HepG2 (cell line): Measurements from ENCODE around the gene ERO1A. TPM values are rescaled to one million over a fixed set of nuclear protein-coding genes. Genes with fewer than 3 reads are reported as not detected.

ENCODE experiments used
- HDAC2 ChIP-seq: sonication (generic); formaldehyde crosslinking; IDR thresholded peaks from 2 replicates; pipeline ENCODE4 v1.4.0; 2020; ENCODE audit warnings: missing genetic modification reagents
- KAT7 ChIP-seq: IDR thresholded peaks from 2 replicates; pipeline ENCODE4 v1.6.1; 2018; ENCODE audit warnings: borderline replicate concordance, missing compliant biosample characterization
- MTA1 ChIP-seq: sonication (generic); formaldehyde crosslinking; IDR thresholded peaks from 2 replicates; pipeline ENCODE4 v1.4.0; 2020; ENCODE audit warnings: missing genetic modification reagents, mild to moderate bottlenecking, borderline replicate concordance
- MXI1 ChIP-seq: IDR thresholded peaks from 3 replicates; pipeline ENCODE4 v1.6.1; 2012; ENCODE audit warnings: low read depth, low read length, inconsistent platforms, borderline replicate concordance
- REPIN1 ChIP-seq: sonication (generic); formaldehyde crosslinking; IDR thresholded peaks from 2 replicates; pipeline ENCODE4 v1.8.0; 2022; ENCODE audit warnings: missing genetic modification reagents, low read depth, mild to moderate bottlenecking, borderline replicate concordance
- TMF1 ChIP-seq: sonication (generic); formaldehyde crosslinking; IDR thresholded peaks from 2 replicates; pipeline ENCODE4 v1.8.1; 2022; ENCODE audit warnings: low read depth, missing genetic modification reagents
- XRCC5 ChIP-seq: fragments of 200-400 bp; formaldehyde crosslinking; optimal IDR thresholded peaks from 2 replicates; pipeline ENCODE3; 2017; ENCODE audit warnings: mild to moderate bottlenecking, low read length
- ZBTB20 ChIP-seq: sonication (generic); formaldehyde crosslinking; IDR thresholded peaks from 2 replicates; pipeline ENCODE4 v1.8.1; 2023; ENCODE audit warnings: missing genetic modification reagents, low read depth, mild to moderate bottlenecking, borderline replicate concordance
- ZNF431 ChIP-seq: sonication (generic); formaldehyde crosslinking; IDR thresholded peaks from 2 replicates; pipeline ENCODE4 v1.9.0; 2022; ENCODE audit warnings: missing genetic modification reagents, low read depth, mild to moderate bottlenecking, borderline replicate concordance
- ZNF564 ChIP-seq: sonication (generic); formaldehyde crosslinking; IDR thresholded peaks from 2 replicates; pipeline ENCODE4 v1.8.1; 2023; ENCODE audit warnings: mild to moderate bottlenecking, missing genetic modification reagents
- ZNF598 ChIP-seq: sonication (generic); formaldehyde crosslinking; IDR thresholded peaks from 2 replicates; pipeline ENCODE4 v1.5.1; 2020; ENCODE audit warnings: mild to moderate bottlenecking, missing genetic modification reagents, borderline replicate concordance
- polyA plus RNA-seq, 8 experiments: library from polyadenylated mRNA; depleted of rRNA in 3 of 8; stranded (reverse) in 7 of 8; unstranded in 1 of 8; fragments of >200 nt; fragmentation: Illumina TruSeq in 4 of 8; extraction: Trizol in 4 of 8; gene quantifications; 2 replicates each; pipeline versions ENCODE4 v1.2.1 to v1.2.3, GENCODE V29; 2011 to 2016; ENCODE audit warnings: low read depth in 4 of 8, missing spikeins in 1 of 8, mixed read lengths in 1 of 8; ENCODE audit not compliant: insufficient read depth in 1 of 8
- total RNA-seq, 5 experiments: library from RNA; depleted of rRNA; stranded (reverse); fragments of >200 nt; fragmentation: Illumina TruSeq; extraction: Trizol; gene quantifications; 2 replicates each; pipeline ENCODE4 v1.2.3, GENCODE V29; 2016; ENCODE audit warnings: low read depth in 1 of 5
- TF ChIP-seq, protein P1 (sequence below): sonication (generic); formaldehyde crosslinking; IDR thresholded peaks from 2 replicates; pipeline ENCODE4 v1.5.1; 2020; ENCODE audit warnings: mild to moderate bottlenecking, missing genetic modification reagents, borderline replicate concordance
- TF ChIP-seq, protein P2 (sequence below): sonication (generic); formaldehyde crosslinking; IDR thresholded peaks from 2 replicates; pipeline ENCODE4 v1.8.0; 2022; ENCODE audit warnings: mild to moderate bottlenecking, missing genetic modification reagents; ENCODE audit not compliant: insufficient replicate concordance
- TF ChIP-seq, protein P3 (sequence below): sonication (generic); formaldehyde crosslinking; IDR thresholded peaks from 2 replicates; pipeline ENCODE4 v1.4.0; 2020; ENCODE audit warnings: missing genetic modification reagents

ERO1A gene
- total and polyA plus RNA-seq, 2 of the 13 experiments (the other 11 are each of a cell fraction or from before 2014, with no cell fraction given), result 60.3 to 137 TPM

DNA sequence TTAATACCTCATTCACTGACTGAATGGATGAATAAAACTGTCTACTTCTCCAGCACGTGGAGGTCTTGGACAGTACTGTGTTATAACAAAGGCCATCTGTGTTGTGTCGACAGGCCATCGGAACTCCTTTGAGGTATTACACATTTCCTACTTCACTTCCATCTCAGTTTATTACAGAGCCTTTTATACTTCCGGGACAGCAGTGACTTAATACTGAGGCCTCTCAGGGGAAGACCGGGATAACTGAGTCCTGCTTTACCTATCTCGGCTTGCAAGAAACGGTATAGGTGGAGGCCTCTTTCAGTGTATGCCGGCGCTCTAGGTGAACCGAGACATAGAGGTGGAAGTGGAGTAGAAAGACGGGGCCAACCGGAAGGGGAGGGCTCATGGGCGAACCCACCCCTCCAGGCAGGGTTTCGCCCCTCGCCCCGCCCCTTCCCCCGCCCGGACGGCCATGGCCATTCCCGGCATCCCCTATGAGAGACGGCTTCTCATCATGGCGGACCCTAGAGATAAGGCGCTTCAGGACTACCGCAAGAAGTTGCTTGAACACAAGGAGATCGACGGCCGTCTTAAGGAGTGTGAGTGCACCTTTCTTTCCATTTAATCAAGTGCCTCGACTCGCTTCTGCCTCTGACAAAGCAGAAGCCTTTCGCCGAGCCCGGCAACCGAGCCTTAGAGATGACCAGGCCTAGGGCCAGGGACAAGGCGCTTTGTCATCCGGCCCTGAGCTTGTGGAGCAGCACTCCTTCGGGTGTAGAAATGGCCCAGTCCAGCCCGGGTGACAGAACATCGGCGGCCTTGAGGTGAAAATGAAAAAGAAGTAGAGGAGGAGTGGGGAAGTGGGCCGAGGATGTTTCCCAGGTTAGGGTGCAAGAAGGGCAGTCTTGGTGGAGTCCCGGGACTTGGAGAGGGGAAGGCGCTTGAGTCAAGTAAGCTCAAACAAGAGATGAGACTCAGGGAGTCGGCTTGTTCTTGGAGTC, 11.7 kb upstream of the ERO1A start, which contains the start of gene PSMC6 (continued):
- 0 out of 2 replicates have a peak, but pooled peaks have one; percentile 31 for TF ChIP-seq ZNF564
- TF ChIP-seq, protein P1, sequence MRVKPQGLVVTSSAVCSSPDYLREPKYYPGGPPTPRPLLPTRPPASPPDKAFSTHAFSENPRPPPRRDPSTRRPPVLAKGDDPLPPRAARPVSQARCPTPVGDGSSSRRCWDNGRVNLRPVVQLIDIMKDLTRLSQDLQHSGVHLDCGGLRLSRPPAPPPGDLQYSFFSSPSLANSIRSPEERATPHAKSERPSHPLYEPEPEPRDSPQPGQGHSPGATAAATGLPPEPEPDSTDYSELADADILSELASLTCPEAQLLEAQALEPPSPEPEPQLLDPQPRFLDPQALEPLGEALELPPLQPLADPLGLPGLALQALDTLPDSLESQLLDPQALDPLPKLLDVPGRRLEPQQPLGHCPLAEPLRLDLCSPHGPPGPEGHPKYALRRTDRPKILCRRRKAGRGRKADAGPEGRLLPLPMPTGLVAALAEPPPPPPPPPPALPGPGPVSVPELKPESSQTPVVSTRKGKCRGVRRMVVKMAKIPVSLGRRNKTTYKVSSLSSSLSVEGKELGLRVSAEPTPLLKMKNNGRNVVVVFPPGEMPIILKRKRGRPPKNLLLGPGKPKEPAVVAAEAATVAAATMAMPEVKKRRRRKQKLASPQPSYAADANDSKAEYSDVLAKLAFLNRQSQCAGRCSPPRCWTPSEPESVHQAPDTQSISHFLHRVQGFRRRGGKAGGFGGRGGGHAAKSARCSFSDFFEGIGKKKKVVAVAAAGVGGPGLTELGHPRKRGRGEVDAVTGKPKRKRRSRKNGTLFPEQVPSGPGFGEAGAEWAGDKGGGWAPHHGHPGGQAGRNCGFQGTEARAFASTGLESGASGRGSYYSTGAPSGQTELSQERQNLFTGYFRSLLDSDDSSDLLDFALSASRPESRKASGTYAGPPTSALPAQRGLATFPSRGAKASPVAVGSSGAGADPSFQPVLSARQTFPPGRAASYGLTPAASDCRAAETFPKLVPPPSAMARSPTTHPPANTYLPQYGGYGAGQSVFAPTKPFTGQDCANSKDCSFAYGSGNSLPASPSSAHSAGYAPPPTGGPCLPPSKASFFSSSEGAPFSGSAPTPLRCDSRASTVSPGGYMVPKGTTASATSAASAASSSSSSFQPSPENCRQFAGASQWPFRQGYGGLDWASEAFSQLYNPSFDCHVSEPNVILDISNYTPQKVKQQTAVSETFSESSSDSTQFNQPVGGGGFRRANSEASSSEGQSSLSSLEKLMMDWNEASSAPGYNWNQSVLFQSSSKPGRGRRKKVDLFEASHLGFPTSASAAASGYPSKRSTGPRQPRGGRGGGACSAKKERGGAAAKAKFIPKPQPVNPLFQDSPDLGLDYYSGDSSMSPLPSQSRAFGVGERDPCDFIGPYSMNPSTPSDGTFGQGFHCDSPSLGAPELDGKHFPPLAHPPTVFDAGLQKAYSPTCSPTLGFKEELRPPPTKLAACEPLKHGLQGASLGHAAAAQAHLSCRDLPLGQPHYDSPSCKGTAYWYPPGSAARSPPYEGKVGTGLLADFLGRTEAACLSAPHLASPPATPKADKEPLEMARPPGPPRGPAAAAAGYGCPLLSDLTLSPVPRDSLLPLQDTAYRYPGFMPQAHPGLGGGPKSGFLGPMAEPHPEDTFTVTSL, result no peak
- TF ChIP-seq ZBTB20 (CRISPR knock-in tag), result peak; percentile 47; the same call in 1 of the 2 replicates
- TF ChIP-seq, protein P2, sequence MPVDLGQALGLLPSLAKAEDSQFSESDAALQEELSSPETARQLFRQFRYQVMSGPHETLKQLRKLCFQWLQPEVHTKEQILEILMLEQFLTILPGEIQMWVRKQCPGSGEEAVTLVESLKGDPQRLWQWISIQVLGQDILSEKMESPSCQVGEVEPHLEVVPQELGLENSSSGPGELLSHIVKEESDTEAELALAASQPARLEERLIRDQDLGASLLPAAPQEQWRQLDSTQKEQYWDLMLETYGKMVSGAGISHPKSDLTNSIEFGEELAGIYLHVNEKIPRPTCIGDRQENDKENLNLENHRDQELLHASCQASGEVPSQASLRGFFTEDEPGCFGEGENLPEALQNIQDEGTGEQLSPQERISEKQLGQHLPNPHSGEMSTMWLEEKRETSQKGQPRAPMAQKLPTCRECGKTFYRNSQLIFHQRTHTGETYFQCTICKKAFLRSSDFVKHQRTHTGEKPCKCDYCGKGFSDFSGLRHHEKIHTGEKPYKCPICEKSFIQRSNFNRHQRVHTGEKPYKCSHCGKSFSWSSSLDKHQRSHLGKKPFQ, result peak; percentile 57
- TF ChIP-seq, protein P3, sequence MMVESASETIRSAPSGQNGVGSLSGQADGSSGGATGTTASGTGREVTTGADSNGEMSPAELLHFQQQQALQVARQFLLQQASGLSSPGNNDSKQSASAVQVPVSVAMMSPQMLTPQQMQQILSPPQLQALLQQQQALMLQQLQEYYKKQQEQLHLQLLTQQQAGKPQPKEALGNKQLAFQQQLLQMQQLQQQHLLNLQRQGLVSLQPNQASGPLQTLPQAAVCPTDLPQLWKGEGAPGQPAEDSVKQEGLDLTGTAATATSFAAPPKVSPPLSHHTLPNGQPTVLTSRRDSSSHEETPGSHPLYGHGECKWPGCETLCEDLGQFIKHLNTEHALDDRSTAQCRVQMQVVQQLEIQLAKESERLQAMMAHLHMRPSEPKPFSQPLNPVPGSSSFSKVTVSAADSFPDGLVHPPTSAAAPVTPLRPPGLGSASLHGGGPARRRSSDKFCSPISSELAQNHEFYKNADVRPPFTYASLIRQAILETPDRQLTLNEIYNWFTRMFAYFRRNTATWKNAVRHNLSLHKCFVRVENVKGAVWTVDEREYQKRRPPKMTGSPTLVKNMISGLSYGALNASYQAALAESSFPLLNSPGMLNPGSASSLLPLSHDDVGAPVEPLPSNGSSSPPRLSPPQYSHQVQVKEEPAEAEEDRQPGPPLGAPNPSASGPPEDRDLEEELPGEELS, result no peak
- TF ChIP-seq REPIN1 (CRISPR knock-in tag), result peak; percentile 50
- 0 out of 2 replicates have a peak, but pooled peaks have one; percentile 55 for TF ChIP-seq ZNF598 (CRISPR knock-in tag)
- no peak for TF ChIP-seq TMF1 (CRISPR knock-in tag)
- TF ChIP-seq ZNF431 (CRISPR knock-in tag), result peak; percentile 16; the same call in 1 of the 2 replicates
- TF ChIP-seq KAT7, result peak; percentile 51; the same call in 1 of the 2 replicates
- TF ChIP-seq MXI1, result peak; percentile 73; the same call in 1 of the 3 replicates
- TF ChIP-seq MTA1 (CRISPR knock-in tag), result 0 out of 2 replicates have a peak, but pooled peaks have one; percentile 39
- 0 out of 2 replicates have a peak, but pooled peaks have one; percentile 7 for TF ChIP-seq HDAC2 (CRISPR knock-in tag)
- TF ChIP-seq XRCC5, result no peak
